K562 (cell line): ENCODE data around the gene RHOV. TPM values are rescaled to one million over a fixed set of nuclear protein-coding genes. Genes with fewer than 3 reads are reported as not detected.

Experiments
- BCOR ChIP-seq: fragments of 450-650 bp; IDR thresholded peaks from 2 replicates; pipeline ENCODE4 v1.6.1; 2016
- CREB1 ChIP-seq, 2 experiments: sonication (generic) in 1 of 2; formaldehyde crosslinking in 1 of 2; IDR thresholded peaks; 2 replicates each; pipeline versions ENCODE4 v1.6.1 to v1.8.0; 2012 to 2022; ENCODE audit warnings: inconsistent platforms in 1 of 2, mild to moderate bottlenecking in 1 of 2, missing genetic modification reagents in 1 of 2, moderate library complexity in 1 of 2
- DPF2 ChIP-seq: fragments of 450-650 bp; IDR thresholded peaks from 2 replicates; pipeline ENCODE4 v1.6.1; 2016
- ETV6 ChIP-seq, 3 experiments: fragments of 150-350 bp in 1 of 3; sonication (generic) in 1 of 3; formaldehyde crosslinking in 1 of 3; IDR thresholded peaks; 2 replicates each; pipeline versions ENCODE4 v1.6.1 to v1.8.0; 2014 to 2022; ENCODE audit warnings: borderline replicate concordance in 2 of 3, low read depth in 2 of 3, antibody characterized with exemption in 1 of 3, low read length in 1 of 3, mild to moderate bottlenecking in 1 of 3, missing genetic modification reagents in 1 of 3
- FOXA1 ChIP-seq: fragments of 450-650 bp; IDR thresholded peaks from 2 replicates; pipeline ENCODE4 v1.6.1; 2016; ENCODE audit warnings: mild to moderate bottlenecking, borderline replicate concordance
- GABPB2 ChIP-seq: fragments of 250-450 bp; sonication (Bioruptor Pico); conservative IDR thresholded peaks from 2 replicates; pipeline ENCODE4 v1.5.1; 2021; ENCODE audit warnings: mild to moderate bottlenecking
- HDAC2 ChIP-seq: fragments of 450-650 bp; IDR thresholded peaks from 2 replicates; pipeline ENCODE4 v1.6.1; 2016; ENCODE audit warnings: mild to moderate bottlenecking
- JUN ChIP-seq, 2 experiments: sonication (generic) in 1 of 2; formaldehyde crosslinking in 1 of 2; IDR thresholded peaks; 2 replicates each; pipeline versions ENCODE4 v1.6.1 to v1.8.0; 2012 to 2022; ENCODE audit warnings: borderline replicate concordance in 2 of 2, mild to moderate bottlenecking in 2 of 2, improper control_type of control experiment in 1 of 2, low read depth in 1 of 2, low read length in 1 of 2, missing genetic modification reagents in 1 of 2
- JUND ChIP-seq, 2 experiments: IDR thresholded peaks; 2 replicates in 1 of 2; 3 replicates in 1 of 2; pipeline ENCODE4 v1.6.1; 2011; ENCODE audit warnings: borderline replicate concordance in 2 of 2, low read depth in 2 of 2, low read length in 2 of 2, improper control_type of control experiment in 1 of 2, missing biosample characterization in 1 of 2, missing genetic modification characterization in 1 of 2, missing genetic modification reagents in 1 of 2
- POLR2A ChIP-seq: fragments of 450-650 bp; conservative IDR thresholded peaks from 2 replicates; pipeline ENCODE4 v1.6.1; 2016
- POU5F1 ChIP-seq: fragments of 150-350 bp; IDR thresholded peaks from 2 replicates; pipeline ENCODE4 v1.6.1; 2014; ENCODE audit warnings: borderline replicate concordance, low read length, low read depth, mild to moderate bottlenecking; ENCODE audit not compliant: partially characterized antibody
- RAD51 ChIP-seq: fragments of 450-650 bp; IDR thresholded peaks from 2 replicates; pipeline ENCODE4 v1.7.1; 2016; ENCODE audit warnings: low read depth, mild to moderate bottlenecking, borderline replicate concordance
- RBBP5 ChIP-seq: fragments of 200-600 bp; sonication (generic); IDR thresholded peaks from 2 replicates; pipeline ENCODE4 v1.6.1; 2012; ENCODE audit warnings: borderline replicate concordance, mild to moderate bottlenecking, low read length, control low read depth, inconsistent platforms; ENCODE audit not compliant: insufficient read depth, poor library complexity, severe bottlenecking
- RFX5 ChIP-seq: IDR thresholded peaks from 2 replicates; pipeline ENCODE4 v1.6.1; 2011; ENCODE audit warnings: low read depth, mild to moderate bottlenecking, improper control_type of control experiment, low read length
- ZNF263 ChIP-seq: sonication (generic); formaldehyde crosslinking; IDR thresholded peaks from 2 replicates; pipeline ENCODE4 v1.8.0; 2022; ENCODE audit warnings: mild to moderate bottlenecking, missing genetic modification reagents, borderline replicate concordance
- ZNF668 ChIP-seq: fragments of 250-450 bp; sonication (Bioruptor Pico); IDR thresholded peaks from 2 replicates; pipeline ENCODE4 v1.8.0; 2022; ENCODE audit warnings: mild to moderate bottlenecking, inconsistent platforms
- polyA plus RNA-seq, 8 experiments: library from polyadenylated mRNA; depleted of rRNA in 4 of 8; stranded (reverse) in 5 of 8; unstranded in 3 of 8; fragments of >200 nt; fragmentation: Nextera tagmentation in 2 of 8; fragmentation: Illumina TruSeq in 1 of 8; extraction: Ambion mirVana in 2 of 8; extraction: Trizol in 1 of 8; gene quantifications; 2 replicates each; pipeline versions ENCODE4 v1.2.1 to v1.2.3, GENCODE V29; 2011 to 2014; ENCODE audit warnings: inconsistent platforms in 1 of 8, missing spikeins in 1 of 8
- total RNA-seq, 7 experiments: library from RNA; depleted of rRNA in 6 of 7; stranded (reverse); fragments of >200 nt in 6 of 7; fragmentation: Illumina TruSeq in 2 of 7; extraction: Trizol in 2 of 7; gene quantifications; 2 replicates each; pipeline versions ENCODE4 v1.2.1 to v1.2.3, GENCODE V29; 2011 to 2021; ENCODE audit warnings: low replicate concordance in 1 of 7
- TF ChIP-seq, protein P1 (sequence below): IDR thresholded peaks from 3 replicates; pipeline ENCODE4 v1.6.1; 2011; ENCODE audit warnings: borderline replicate concordance, mild to moderate bottlenecking, moderate library complexity; ENCODE audit not compliant: insufficient read length; ENCODE audit errors: extremely low read depth
- TF ChIP-seq, protein P2 (sequence below): IDR thresholded peaks from 2 replicates; pipeline ENCODE4 v1.6.1; 2011; ENCODE audit warnings: borderline replicate concordance, low read depth, mild to moderate bottlenecking, moderate library complexity, low read length; ENCODE audit not compliant: insufficient read depth, poor library complexity, severe bottlenecking
- TF ChIP-seq, protein P3 (sequence below): sonication (generic); formaldehyde crosslinking; IDR thresholded peaks from 2 replicates; pipeline ENCODE4 v1.8.0; 2022; ENCODE audit warnings: mild to moderate bottlenecking, missing genetic modification reagents

Gene RHOV
- total and polyA plus RNA-seq, 9 of the 15 experiments (the other 6 are each of a cell fraction or from before 2014, with no cell fraction given), result 0.08 to 2.0 (median 1.1) TPM

DNA sequence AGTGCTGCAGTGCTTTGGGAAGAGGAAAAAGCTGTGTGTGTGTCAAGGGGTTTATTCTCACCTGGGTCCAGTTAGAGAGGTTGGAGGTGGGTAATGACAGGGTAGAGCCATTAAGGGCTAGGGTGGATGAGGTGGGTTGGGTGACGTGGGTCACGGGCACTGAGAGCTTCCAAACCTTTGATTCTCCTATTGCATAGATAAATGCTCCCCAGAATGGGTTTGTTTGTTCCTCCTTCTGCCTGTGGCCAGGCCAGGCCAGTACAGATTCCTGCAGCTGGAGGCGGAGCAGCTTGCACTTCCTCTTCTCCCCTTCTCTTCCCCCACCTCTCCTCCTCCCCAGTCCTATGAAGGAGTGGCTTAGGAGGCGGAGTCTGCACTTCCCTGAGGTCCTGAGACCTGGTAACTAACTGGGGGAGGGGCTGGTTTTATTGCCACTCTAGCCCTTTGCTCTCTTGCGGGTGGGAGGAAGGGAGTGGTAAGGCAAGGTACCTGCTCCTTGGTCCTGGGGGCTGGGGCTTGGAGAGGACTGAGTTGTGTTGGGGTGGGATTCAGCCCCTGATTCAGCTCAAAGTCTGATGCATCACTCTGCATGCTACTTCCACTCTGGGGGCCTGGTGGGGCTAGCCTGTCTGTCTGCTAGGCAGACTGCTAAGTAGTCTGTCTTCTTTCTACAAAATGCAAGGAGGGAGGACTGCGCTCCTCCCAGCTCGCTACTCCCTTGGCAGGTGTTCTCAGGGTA lies 26.6 kb downstream of the RHOV start (continued):
- TF ChIP-seq ETV6 (IDR thresholded peaks at IDR 0.05; ENCODE audit: borderline replicate concordance in 1 of 2, low read depth in 2 of 2, low read length in 1 of 2) (no peak), ETV6 (CRISPR knock-in tag; IDR thresholded peaks at IDR 0.05; ENCODE audit: borderline replicate concordance) (no peak), ZNF668 (CRISPR knock-in tag) (no peak), GABPB2 (CRISPR knock-in tag) (no peak), HDAC2 (peak; percentile 37; the same call in 1 of the 2 replicates), ZNF263 (peak; percentile 7; the same call in 1 of the 2 replicates), RFX5 (no peak), RAD51 (no peak), POLR2A (peak; percentile 54), BCOR (no peak), CREB1 (IDR thresholded peaks at IDR 0.05) (no peak), CREB1 (CRISPR knock-in tag; IDR thresholded peaks at IDR 0.05) (no peak), JUND (IDR thresholded peaks at IDR 0.05; ENCODE audit: borderline replicate concordance, low read depth, low read length) (peak; percentile 50; the same call in 1 of the 2 replicates), JUND (tag; IDR thresholded peaks at IDR 0.05; ENCODE audit: borderline replicate concordance, low read depth, low read length) (peak; percentile 30; the same call in 1 of the 3 replicates), JUN (IDR thresholded peaks at IDR 0.05; ENCODE audit: borderline replicate concordance, low read depth, low read length) (0 out of 2 replicates have a peak, but pooled peaks have one; percentile 16), JUN (CRISPR knock-in tag; IDR thresholded peaks at IDR 0.05; ENCODE audit: borderline replicate concordance) (no peak), POU5F1 (no peak), FOXA1 (no peak), DPF2 (peak; percentile 47; the same call in 1 of the 2 replicates), RBBP5 (no peak)
- TF ChIP-seq, protein P1, sequence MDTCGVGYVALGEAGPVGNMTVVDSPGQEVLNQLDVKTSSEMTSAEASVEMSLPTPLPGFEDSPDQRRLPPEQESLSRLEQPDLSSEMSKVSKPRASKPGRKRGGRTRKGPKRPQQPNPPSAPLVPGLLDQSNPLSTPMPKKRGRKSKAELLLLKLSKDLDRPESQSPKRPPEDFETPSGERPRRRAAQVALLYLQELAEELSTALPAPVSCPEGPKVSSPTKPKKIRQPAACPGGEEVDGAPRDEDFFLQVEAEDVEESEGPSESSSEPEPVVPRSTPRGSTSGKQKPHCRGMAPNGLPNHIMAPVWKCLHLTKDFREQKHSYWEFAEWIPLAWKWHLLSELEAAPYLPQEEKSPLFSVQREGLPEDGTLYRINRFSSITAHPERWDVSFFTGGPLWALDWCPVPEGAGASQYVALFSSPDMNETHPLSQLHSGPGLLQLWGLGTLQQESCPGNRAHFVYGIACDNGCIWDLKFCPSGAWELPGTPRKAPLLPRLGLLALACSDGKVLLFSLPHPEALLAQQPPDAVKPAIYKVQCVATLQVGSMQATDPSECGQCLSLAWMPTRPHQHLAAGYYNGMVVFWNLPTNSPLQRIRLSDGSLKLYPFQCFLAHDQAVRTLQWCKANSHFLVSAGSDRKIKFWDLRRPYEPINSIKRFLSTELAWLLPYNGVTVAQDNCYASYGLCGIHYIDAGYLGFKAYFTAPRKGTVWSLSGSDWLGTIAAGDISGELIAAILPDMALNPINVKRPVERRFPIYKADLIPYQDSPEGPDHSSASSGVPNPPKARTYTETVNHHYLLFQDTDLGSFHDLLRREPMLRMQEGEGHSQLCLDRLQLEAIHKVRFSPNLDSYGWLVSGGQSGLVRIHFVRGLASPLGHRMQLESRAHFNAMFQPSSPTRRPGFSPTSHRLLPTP, result no peak
- TF ChIP-seq, protein P2, sequence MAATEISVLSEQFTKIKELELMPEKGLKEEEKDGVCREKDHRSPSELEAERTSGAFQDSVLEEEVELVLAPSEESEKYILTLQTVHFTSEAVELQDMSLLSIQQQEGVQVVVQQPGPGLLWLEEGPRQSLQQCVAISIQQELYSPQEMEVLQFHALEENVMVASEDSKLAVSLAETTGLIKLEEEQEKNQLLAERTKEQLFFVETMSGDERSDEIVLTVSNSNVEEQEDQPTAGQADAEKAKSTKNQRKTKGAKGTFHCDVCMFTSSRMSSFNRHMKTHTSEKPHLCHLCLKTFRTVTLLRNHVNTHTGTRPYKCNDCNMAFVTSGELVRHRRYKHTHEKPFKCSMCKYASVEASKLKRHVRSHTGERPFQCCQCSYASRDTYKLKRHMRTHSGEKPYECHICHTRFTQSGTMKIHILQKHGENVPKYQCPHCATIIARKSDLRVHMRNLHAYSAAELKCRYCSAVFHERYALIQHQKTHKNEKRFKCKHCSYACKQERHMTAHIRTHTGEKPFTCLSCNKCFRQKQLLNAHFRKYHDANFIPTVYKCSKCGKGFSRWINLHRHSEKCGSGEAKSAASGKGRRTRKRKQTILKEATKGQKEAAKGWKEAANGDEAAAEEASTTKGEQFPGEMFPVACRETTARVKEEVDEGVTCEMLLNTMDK, result no peak
- TF ChIP-seq, protein P3, sequence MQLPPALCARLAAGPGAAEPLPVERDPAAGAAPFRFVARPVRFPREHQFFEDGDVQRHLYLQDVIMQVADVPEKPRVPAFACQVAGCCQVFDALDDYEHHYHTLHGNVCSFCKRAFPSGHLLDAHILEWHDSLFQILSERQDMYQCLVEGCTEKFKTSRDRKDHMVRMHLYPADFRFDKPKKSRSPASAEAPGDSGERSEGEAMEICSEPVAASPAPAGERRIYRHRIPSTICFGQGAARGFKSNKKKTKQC (CRISPR knock-in tag), result no peak
